HG03097 (cell line): ENCODE results near the gene HMG20A.
A peak's percentile ranks its signal among the peaks of the same experiment; 100 is the strongest.

Source experiments
- ATAC-seq: cut with Tn5 transposase; IDR thresholded peaks from one replicate; pipeline ENCODE4 v1.9.1; 2021; ENCODE audit not compliant: unreplicated experiment, low FRiP score

The HMG20A gene

DNA sequence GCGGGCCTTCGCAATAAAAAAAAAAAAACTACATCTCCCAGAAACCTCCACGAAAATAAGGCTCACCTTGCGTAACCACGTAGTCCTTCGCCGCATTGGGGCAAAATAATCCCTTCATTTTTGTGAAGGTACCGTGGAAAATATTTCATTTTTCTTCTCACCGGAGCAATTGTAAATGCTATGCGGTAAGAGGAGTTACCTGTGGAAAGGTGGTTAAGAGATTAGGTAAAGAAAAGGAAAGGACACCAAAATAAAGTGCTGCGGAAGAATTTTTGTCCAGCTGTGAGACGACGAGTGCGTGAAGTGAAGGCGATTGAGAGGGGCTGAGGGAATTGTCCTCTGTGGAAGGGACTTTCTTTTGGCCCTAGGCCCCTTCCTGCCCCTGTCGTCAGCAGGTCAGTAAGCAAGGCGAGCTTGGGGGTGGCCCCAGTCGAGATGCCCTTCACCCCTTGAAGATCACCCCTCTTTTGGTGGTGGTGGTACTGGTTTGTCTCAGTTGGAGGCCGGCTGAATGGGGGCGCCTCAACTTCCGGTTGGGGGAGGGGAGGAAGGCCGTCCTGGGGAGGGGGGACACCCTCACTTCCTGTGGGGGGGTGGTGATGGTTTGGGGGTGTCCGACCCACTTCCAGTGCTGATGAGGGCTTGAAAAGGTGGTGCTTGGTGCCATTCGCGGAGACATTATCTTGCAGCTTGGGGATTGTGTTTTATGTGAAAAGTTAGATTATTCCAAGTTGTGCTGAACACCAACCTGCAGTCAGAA lies at the start of gene HMG20A:
HMG20A (plus strand) TSS at position 279 of the 760 bp plus-strand sequence. CDS start 37,520 bp downstream, outside the sequence.
- ATAC-seq, result peak; percentile 28

GRCh38 chr15:77371850-77372563 lies 48.7 kb upstream of the HMG20A start:
- ATAC-seq, result no peak

- no peak for ATAC-seq
Measured at GRCh38 chr15:77373441-77373840, 47.2 kb upstream of the HMG20A start.

DNA sequence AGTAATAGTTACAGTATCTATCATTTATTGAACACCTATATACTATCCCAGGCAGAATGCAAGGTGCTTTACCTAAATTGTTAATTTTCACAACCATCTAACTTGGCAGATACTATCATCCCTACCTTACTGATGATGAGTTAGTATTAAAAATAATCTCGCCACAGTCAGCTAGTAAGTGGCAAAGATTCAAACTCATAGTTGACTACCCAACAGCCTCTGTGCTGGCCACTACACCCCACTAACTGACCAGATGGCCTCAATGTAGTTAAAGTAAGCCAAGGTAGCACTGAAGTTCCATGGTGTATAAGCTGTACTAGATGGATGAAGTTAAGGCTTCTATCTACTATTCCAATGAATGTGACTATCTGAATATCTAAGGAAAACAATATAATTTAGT lies 45.6 kb upstream of the HMG20A start:
- ATAC-seq, result no peak

- no peak for ATAC-seq
Measured at GRCh38 chr15:77376770-77377169, 43.9 kb upstream of the HMG20A start.

- ATAC-seq, result no peak
Measured at GRCh38 chr15:77380033-77380432, 40.7 kb upstream of the HMG20A start.

DNA sequence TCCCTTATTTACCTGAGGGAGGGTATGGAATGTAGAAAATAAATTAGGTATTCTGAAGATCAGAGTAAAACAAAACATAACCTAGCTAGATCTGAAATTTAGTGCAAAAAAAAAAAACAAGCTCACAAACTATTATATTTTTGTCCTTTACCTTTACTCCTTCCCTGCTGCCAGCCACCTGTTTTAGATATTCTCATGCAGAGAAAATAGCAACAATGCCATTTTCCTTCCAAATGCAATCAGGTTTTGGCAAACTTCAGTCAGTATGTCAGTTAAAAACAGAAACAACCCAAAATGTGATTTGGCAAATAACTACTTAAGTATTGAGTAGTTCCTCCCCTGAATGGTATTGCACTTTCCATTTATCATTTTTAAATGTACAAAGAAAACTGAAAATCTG lies 36.6 kb upstream of the HMG20A start:
- no peak for ATAC-seq

DNA sequence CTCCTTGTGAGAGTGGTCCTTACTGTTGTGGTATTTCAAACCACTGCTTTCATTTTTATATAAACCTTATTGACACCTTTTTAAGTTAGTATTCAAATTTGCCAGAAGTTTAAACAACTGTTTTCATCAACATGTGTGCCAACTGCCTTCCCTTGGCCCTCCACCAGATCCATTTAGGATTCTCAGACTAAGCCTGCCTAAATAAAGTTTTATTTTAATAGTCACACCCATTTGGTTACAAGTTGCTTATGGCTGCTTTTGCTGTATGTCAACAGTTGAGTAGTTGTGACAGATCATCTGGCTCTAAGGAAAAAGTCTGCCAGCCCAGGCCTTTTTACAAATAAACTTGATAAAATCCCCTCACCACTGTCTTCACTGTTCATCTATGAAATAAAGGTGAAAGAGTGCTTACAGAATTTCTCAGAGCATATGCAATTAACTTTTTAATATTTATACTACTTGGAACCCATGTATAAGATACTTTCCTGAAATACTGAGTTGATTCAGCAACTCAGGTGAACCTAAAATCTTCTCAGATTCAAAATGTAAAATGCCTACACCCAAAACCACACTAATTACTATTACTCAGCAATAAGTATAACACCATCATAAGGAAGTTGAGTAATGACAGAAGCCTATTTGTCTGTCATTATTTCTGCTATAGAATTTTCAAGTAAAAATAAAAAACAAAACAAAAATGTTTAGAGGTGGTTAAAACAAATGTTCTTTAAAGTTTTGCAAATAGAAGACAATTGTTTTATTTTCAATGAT lies 35.9 kb upstream of the HMG20A start:
- no peak for ATAC-seq

DNA sequence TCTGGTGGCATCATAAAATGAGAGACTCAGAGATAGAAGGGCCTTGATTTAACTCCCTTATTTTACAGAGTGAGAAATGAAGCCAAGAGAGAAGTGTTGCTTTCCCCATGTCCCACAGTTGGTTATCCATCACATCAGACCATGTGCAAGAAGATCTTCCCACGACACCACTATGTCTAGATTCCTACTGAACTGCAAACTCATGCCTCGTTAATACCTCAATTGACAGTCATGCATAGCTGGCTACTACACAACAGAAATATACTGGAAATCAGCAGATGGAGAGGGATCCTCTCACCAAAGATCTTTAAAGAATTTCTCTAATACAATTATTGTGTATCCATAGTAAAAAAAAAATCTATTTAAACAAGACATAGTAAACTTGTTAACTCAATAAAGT lies 34.1 kb upstream of the HMG20A start:
- no peak for ATAC-seq

GRCh38 chr15:77387365-77388105 lies 33.2 kb upstream of the HMG20A start:
- no peak for ATAC-seq

DNA sequence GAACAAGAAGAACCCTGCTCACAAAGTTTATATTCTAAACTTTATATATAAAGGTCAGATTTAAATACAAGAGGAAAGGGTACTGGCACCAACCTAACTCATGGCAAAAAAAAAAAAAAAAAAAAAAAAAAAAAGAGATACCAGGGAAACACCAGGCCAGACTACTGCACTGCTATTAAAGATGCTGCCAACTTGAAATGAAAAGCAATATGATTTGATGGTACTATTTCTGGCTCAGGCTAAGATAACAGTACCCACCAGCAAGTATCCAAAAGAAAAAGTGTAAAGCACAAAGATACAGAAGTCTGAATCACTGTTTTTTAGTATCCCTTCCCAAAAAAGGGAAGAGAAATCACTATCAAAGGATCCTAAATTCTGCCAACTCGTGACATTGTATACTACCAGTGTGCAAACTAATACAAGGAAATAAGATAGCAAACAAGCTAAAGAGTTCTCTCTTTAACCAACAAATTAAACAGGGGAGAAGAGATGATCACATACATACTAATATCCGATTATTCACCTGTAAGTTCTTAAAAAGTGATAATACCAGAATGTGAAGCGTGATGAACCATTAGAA lies 29.2 kb upstream of the HMG20A start:
- ATAC-seq, result no peak

- no peak for ATAC-seq
Measured at GRCh38 chr15:77392762-77393470, 27.8 kb upstream of the HMG20A start.

DNA sequence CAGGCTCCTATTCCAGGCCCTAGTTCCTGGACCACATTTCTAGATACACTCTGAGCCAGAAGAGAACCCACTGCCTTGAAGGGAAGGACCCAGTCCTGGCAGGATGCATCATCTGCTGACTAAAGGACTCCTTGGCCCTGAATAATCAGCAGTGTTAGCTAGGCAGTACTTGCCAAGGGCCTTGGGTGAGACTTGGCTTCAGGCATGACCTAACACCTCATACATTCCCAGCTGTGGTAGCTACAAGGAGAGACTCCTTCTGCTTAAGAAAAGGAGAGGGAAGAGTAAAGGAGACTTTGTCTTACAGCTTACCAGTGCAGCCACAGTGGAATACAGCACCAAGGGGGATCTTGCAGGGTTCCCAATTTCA lies 27.2 kb upstream of the HMG20A start:
- ATAC-seq, result no peak

DNA sequence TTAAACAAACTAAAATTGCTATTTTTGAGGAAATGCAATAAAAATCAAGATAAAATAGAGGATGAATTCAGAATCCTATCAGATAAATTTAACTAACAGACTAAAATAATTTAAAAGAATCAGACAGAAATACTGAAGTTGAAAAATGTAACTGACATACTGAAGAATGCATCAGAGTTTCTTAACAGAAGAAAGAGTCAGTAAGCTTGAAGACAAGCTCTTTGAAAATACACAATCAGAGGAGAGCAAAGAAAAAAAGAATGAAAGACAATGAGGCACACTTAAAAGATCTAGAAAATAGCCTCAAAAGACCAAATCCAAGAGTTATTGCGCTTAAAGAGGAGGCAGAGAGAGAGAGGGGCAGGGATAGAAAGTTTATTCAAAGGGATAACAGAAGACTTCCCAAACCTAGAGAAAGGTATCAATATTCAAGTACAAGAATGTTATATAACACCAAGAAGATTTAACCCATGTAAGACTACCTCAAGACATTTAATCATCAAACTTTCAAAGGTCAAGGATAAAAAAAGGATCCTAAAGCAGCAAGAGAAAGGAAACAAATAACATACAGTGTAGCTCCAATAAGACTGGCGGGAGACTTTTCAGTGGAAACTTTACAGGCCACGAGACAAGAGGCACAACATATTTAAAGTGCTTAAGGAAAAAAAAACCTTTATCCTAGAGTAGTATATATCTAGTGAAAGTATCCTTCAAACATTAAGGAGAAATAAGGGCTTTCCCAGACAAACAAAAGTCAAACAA lies 25.5 kb upstream of the HMG20A start:
- no peak for ATAC-seq

- ATAC-seq, result no peak
Measured at GRCh38 chr15:77396692-77397091, 24.0 kb upstream of the HMG20A start.

- no peak for ATAC-seq
Measured at GRCh38 chr15:77398927-77399326, 21.8 kb upstream of the HMG20A start.

DNA sequence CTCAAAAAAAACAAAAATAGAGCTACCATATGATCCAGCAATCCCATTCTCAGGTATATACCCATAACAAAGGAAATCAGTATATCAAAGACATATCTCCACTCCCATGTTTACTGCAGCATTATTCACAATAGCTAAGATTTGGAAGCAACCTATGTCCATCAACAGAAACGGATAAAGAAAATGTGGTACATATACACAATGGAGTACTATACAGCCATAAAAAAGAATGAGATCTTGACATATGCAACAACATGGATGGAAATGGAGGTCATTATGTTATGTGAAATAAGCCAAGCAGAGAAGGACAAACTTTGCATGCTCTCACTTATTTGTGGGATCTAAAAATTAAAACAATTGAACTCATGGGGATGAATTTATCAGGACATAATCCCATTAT lies 20.4 kb upstream of the HMG20A start:
- ATAC-seq, result no peak

DNA sequence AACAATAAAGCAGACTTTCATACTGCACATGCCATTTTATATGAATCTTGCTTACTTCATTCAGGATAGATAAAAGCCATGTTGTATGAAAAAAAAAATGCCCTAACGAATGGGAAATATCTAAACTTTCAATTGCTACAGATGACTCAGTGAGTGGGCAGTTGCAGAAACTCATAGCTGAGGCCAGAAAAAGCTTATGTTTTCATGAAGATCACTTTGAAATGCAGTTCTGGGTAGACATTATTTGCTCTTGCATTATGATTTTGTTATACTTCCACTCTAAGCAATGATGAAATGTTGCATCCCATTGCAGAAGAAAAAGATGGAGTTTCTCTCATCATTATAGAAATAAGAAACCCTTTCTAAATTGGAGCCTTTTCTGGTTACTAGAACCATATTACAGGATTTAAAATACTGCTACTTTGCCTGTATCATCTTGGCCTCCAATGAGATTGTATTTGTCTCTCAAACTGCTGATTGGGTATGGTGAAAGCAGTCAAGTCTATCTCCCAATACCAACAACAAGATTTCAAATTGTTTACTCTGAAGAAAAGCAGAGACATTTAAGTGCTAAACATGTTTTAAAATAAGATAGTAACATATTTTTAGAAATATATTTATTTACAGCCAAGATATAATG lies 17.8 kb upstream of the HMG20A start:
- no peak for ATAC-seq
